Measurements from ENCODE around the gene ATAD2B. TPM values are rescaled to one million over a fixed set of nuclear protein-coding genes. Genes with fewer than 3 reads are reported as not detected.

ATAD2B gene
- total RNA-seq, 1 donor from 2014 or later = 85.5 TPM

DNA sequence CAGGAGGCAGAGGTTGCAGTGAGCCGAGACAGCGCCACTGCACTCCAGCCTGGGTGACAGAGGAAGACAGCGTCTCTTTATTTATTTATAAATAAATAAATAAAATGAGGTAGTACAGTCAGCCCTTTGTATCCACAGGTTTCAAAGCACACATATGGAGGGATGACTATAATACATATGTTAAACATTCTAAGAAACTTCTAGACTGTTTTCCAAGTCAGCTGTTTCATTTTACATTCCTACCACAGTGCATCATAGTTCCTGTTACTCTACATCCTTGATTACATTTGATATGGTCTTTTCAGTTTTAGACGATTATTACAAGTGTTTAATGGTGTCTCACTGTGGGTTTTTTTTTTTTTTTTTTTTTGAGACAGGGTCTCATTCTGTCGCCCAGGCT is 157.6 kb downstream of the ATAD2B start:
- DNase-seq (no peak), ATAC-seq (ENCODE audit: low read depth) (no peak)
- TF ChIP-seq, protein P1, sequence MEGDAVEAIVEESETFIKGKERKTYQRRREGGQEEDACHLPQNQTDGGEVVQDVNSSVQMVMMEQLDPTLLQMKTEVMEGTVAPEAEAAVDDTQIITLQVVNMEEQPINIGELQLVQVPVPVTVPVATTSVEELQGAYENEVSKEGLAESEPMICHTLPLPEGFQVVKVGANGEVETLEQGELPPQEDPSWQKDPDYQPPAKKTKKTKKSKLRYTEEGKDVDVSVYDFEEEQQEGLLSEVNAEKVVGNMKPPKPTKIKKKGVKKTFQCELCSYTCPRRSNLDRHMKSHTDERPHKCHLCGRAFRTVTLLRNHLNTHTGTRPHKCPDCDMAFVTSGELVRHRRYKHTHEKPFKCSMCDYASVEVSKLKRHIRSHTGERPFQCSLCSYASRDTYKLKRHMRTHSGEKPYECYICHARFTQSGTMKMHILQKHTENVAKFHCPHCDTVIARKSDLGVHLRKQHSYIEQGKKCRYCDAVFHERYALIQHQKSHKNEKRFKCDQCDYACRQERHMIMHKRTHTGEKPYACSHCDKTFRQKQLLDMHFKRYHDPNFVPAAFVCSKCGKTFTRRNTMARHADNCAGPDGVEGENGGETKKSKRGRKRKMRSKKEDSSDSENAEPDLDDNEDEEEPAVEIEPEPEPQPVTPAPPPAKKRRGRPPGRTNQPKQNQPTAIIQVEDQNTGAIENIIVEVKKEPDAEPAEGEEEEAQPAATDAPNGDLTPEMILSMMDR (IDR thresholded peaks at IDR 0.05) = no peak
- no peaks in the 10 kb centered on the region for H3K27me3 Mint-ChIP-seq
- peaks cover 60% of the 10 kb centered on the region for H3K36me3 Mint-ChIP-seq (ENCODE audit: low read depth)
- ChIA-PET CTCF (no interaction called here), POLR2A (no interaction called here)
- no peak overlapping the region for H3K27ac Mint-ChIP-seq
- no peak overlapping the region for H3K4me3 Mint-ChIP-seq
- H3K9me3 Mint-ChIP-seq = peaks cover 3% of the 10 kb centered on the region
- H3K4me1 Mint-ChIP-seq = peaks cover 21% of the 10 kb centered on the region
- intact Hi-C loops (cut with micrococcal nuclease) = no loop called here

DNA sequence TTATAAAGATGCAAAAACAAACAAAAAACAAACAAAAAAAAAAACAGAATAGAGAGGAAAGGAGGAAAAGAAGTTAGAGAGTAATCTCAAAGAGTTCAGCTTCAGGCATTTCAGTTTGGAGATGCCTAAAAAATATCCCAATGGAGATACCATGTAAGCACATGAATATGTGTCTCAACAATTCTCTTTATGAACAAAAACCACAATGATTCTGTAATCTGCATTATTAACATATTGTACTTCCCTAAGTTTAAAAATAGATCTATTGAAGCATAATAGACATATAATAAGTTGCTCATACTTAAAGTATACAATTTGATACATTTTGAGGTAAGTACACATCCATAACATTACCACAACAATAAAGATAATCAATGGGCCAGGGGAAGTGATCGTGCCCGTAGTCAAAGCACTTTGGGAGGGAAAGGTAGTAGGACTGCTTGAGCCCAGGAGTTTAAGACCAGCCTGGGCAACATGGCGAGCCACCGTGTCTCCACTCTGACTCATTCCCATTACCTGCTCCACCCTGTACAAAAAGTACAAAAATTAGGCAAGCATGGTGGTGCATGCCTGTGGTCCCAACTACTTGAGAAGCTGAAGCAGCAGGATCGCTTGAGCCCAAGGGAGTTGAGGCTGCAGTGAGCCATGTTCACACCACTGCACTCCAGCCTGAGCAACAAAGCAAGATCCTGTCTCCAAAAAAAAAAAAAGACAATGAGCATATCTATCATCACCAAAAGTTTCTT is 158.9 kb downstream of the ATAD2B start:
- Mint-ChIP-seq H3K4me3 (no peak overlapping the region), H3K36me3 (ENCODE audit: low read depth) (peaks cover 64% of the 10 kb centered on the region), H3K9me3 (peaks cover 3% of the 10 kb centered on the region), H3K27me3 (no peaks in the 10 kb centered on the region), H3K4me1 (peaks cover 18% of the 10 kb centered on the region), H3K27ac (no peak overlapping the region)
- intact Hi-C loops (cut with micrococcal nuclease) = no loop called here
- ChIA-PET CTCF (no interaction called here), POLR2A (no interaction called here)
- no peak for ATAC-seq (ENCODE audit: low read depth)
- TF ChIP-seq, protein P1 (IDR thresholded peaks at IDR 0.05) = no peak
- DNase-seq = no peak

DNA sequence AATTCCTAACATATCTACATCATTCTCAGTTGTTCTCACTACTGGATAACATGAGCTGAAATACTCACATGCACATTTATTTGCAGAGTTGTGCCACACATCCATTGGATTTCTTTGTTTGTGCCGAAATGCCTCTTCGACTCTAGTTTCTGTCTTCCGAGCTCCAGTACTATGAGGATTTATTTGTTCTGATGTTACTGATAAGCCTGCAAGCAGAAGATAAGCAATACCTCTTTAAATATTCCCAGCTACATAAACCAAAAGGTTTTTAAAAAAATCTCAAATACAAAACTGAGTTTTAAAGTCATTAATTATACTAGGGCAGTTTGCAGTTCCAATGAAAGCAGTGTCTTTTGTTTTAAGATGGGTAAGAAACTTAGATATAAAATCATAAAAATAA is 164.8 kb downstream of the ATAD2B start:
- intact Hi-C loops (cut with micrococcal nuclease) = no loop called here
- Mint-ChIP-seq H3K4me1 (peaks cover 4% of the 10 kb centered on the region), H3K27ac (no peak overlapping the region), H3K4me3 (no peak overlapping the region), H3K9me3 (no peaks in the 10 kb centered on the region), H3K36me3 (ENCODE audit: low read depth) (peaks cover 67% of the 10 kb centered on the region), H3K27me3 (no peaks in the 10 kb centered on the region)
- ChIA-PET POLR2A (no interaction called here), CTCF (no interaction called here)
- ATAC-seq (ENCODE audit: low read depth) = no peak
- TF ChIP-seq, protein P1 (IDR thresholded peaks at IDR 0.05) = no peak
- no peak for DNase-seq

DNA sequence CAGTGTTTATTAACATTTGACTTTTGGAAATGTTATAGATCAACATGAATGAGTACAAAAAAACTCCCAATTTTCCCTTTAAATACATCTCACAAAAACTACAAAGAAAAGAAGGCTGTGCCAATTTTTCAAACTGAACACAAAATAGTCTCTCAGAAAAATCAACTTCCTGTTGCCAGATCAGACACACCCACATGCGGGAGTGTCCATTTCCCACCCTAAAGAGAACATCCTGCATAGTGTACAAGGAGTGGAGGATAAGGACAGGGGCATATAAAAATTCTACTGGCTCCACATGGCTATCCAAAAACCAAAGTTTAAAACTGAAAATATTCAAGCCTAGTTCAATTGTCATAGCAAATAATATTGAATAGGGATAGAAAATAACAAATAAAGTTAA is 165.3 kb downstream of the ATAD2B start:
- H3K9me3 Mint-ChIP-seq = no peaks in the 10 kb centered on the region
- H3K36me3 Mint-ChIP-seq (ENCODE audit: low read depth) = peaks cover 70% of the 10 kb centered on the region
- ChIA-PET CTCF (interaction anchor here (0.6 kb wide), 1 partner anchor 62 kb away, joined by 3 read pairs; no protein-coding TSS in a partner anchor), POLR2A (no interaction called here)
- ATAC-seq (ENCODE audit: low read depth) (no peak), DNase-seq (no peak)
- H3K4me3 Mint-ChIP-seq = no peak overlapping the region
- intact Hi-C loops (cut with micrococcal nuclease) = no loop called here
- H3K4me1 Mint-ChIP-seq = peaks cover 4% of the 10 kb centered on the region
- H3K27ac Mint-ChIP-seq = no peak overlapping the region
- TF ChIP-seq, protein P1 (IDR thresholded peaks at IDR 0.05) = no peak
- no peaks in the 10 kb centered on the region for H3K27me3 Mint-ChIP-seq

DNA sequence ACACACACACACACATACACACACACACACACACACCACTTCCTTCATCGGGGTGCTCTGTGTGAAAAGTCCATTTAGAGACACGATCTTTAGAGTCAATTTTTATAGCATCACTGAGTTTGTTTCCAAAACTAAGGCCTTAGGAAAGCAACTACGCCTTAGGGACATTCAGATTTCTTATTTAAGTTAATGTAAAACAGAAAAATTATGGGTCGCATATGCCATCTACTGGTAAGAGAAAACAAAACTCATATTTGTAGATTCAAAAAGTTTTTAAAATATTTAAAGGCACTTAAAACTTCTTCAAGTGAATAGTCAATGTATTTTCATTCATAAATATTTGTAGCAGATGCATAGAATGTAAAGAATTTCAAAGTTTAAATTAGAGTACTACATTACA is 166.2 kb downstream of the ATAD2B start:
- ChIA-PET POLR2A (no interaction called here), CTCF (no interaction called here)
- TF ChIP-seq, protein P1 (IDR thresholded peaks at IDR 0.05) = no peak
- peaks cover 4% of the 10 kb centered on the region for H3K4me1 Mint-ChIP-seq
- H3K27ac Mint-ChIP-seq = no peak overlapping the region
- H3K27me3 Mint-ChIP-seq = no peaks in the 10 kb centered on the region
- DNase-seq (no peak), ATAC-seq (ENCODE audit: low read depth) (no peak)
- H3K4me3 Mint-ChIP-seq = no peak overlapping the region
- H3K9me3 Mint-ChIP-seq = no peaks in the 10 kb centered on the region
- intact Hi-C loops (cut with micrococcal nuclease) = no loop called here
- peaks cover 72% of the 10 kb centered on the region for H3K36me3 Mint-ChIP-seq (ENCODE audit: low read depth)
